GM12873 (cell line): ENCODE data around the gene CYP17A1.

ENCODE experiments used
- CTCF ChIP-seq: IDR thresholded peaks from 2 replicates; pipeline ENCODE4 v1.5.1; 2012; ENCODE audit warnings: low read depth, mild to moderate bottlenecking, moderate library complexity, low read length, control low read depth; ENCODE audit not compliant: insufficient read depth; ENCODE audit errors: missing control alignments

CYP17A1 gene

GRCh38 chr10:102868911-102869257, 31.7 kb upstream of the CYP17A1 start:
- TF ChIP-seq CTCF, result no peak

- TF ChIP-seq CTCF, result no peak
Measured at GRCh38 chr10:102865620-102866019, 28.4 kb upstream of the CYP17A1 start.

- no peak for TF ChIP-seq CTCF
Measured at GRCh38 chr10:102863660-102864059, 26.4 kb upstream of the CYP17A1 start.

- TF ChIP-seq CTCF, result no peak
Measured at GRCh38 chr10:102859911-102860310, 22.7 kb upstream of the CYP17A1 start.

GRCh38 chr10:102856758-102857424, 19.7 kb upstream of the CYP17A1 start:
- no peak for TF ChIP-seq CTCF

- no peak for TF ChIP-seq CTCF
Measured at GRCh38 chr10:102850025-102850518, 12.9 kb upstream of the CYP17A1 start.

GRCh38 chr10:102845352-102845902, 8.2 kb upstream of the CYP17A1 start:
- TF ChIP-seq CTCF, result no peak
